Peyer's patch (tissue), 4 donors: ENCODE measurements around the gene KIF18B. TPM values are rescaled to one million over a fixed set of nuclear protein-coding genes. Genes with fewer than 3 reads are reported as not detected.

Experiments used
- DNase-seq, 3 donors: peaks; one replicate each; pipeline ENCODE4 v3.0.0-alpha.2; 2017 to 2019
- H3K27ac ChIP-seq, 4 donors: fragments of 200-600 bp; sonication (generic); one replicate each; pipeline ENCODE4 v1.5.1; 2016 to 2019
- H3K27me3 ChIP-seq, 2 donors: fragments of 200-600 bp; sonication (generic); one replicate each; pipeline ENCODE4 v1.5.1; 2019
- H3K36me3 ChIP-seq, 3 donors: fragments of 200-600 bp; sonication (generic); one replicate each; pipeline ENCODE4 v1.5.1; 2016 to 2019
- H3K4me1 ChIP-seq, 4 donors: fragments of 200-600 bp; sonication (generic); one replicate each; pipeline ENCODE4 v1.5.1; 2016 to 2019
- H3K4me3 ChIP-seq, 4 donors: fragments of 200-600 bp; sonication (generic); 1 replicate in 3 of 4; 2 replicates in 1 of 4; pipeline ENCODE4 v1.5.1; 2016 to 2019; ENCODE audit warnings: mild to moderate bottlenecking in 1 of 4
- H3K9me3 ChIP-seq, 4 donors: fragments of 200-600 bp; sonication (generic); one replicate each; pipeline ENCODE4 v1.5.1; 2016 to 2019; ENCODE audit warnings: mild to moderate bottlenecking in 1 of 4
- POLR2A ChIP-seq, 2 donors: fragments of 450-650 bp; IDR thresholded peaks; one replicate each; pipeline ENCODE4 v1.5.1; 2017; ENCODE audit warnings: antibody characterized with exemption in 2 of 2, mild to moderate bottlenecking in 2 of 2, moderate library complexity in 2 of 2
- total RNA-seq, 4 donors: library from RNA; depleted of rRNA; stranded (reverse); fragments of >200 nt; gene quantifications; one replicate each; pipeline ENCODE4 v1.1.0, GENCODE V29; 2016
- TF ChIP-seq, protein P1 (sequence below), 6 experiments: fragments of 450-650 bp in 4 of 6; fragments of 200-600 bp in 2 of 6; sonication (generic) in 1 of 6; IDR thresholded peaks; one replicate each; pipeline ENCODE4 v1.5.1; 2017 to 2019; ENCODE audit warnings: antibody characterized with exemption in 6 of 6, mild to moderate bottlenecking in 3 of 6, moderate library complexity in 1 of 6

The KIF18B gene
- total RNA-seq, 4 donors from 2014 or later, result 3.4 to 40.4 (median 6.8) TPM

DNA sequence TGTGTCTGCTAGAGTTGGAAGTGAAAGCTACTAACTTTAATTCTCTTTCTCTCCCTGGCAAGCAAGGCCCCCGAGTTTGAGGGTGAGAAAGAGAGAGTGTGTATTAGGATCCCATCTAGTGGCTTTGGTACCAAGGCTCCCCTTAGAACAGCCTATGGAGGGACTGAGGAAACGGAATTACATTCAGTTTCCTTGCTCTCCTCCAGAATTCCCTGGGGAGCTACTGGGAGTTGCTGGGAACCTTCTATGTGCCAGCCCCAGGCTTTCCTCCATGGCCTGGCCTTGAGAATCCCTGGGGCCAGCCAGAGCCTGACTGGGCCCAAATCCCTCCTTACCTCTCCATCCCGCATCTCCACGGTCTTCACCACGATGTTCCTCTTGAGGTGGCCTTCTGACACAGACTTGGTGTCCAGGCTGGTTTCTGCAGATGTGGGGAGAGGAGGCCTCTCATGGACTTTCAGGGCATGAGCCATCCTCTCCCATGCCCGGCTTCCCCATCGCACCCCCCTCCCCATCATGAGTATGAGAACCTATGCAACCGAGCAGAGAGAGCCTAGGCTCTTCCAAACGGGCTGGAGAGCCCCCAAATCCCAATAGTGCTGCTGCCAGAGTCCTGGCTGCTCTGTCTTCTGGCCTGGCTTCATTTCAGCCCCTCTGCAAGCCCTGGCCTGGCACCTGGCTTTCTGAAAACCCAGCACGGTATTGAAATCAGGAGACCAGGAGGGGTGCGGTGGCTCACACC lies 39.7 kb downstream of the KIF18B start:
- Histone ChIP-seq H3K4me3 (no peak overlapping the region), H3K27ac (no peak overlapping the region), H3K4me1 (peaks cover 0 to 15% (median 7%) of the 10 kb centered on the region in 4 donors), H3K27me3 (no peaks in the 10 kb centered on the region), H3K36me3 (no peaks in the 10 kb centered on the region), H3K9me3 (no peaks in the 10 kb centered on the region)
- DNase-seq, result no peak
- TF ChIP-seq, protein P1, sequence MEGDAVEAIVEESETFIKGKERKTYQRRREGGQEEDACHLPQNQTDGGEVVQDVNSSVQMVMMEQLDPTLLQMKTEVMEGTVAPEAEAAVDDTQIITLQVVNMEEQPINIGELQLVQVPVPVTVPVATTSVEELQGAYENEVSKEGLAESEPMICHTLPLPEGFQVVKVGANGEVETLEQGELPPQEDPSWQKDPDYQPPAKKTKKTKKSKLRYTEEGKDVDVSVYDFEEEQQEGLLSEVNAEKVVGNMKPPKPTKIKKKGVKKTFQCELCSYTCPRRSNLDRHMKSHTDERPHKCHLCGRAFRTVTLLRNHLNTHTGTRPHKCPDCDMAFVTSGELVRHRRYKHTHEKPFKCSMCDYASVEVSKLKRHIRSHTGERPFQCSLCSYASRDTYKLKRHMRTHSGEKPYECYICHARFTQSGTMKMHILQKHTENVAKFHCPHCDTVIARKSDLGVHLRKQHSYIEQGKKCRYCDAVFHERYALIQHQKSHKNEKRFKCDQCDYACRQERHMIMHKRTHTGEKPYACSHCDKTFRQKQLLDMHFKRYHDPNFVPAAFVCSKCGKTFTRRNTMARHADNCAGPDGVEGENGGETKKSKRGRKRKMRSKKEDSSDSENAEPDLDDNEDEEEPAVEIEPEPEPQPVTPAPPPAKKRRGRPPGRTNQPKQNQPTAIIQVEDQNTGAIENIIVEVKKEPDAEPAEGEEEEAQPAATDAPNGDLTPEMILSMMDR (IDR thresholded peaks at IDR 0.05), result no peak
- TF ChIP-seq POLR2A (IDR thresholded peaks at IDR 0.05), result no peak

GRCh38 chr17:44906763-44907728 lies 40.5 kb downstream of the KIF18B start:
- Histone ChIP-seq H3K4me1 (peaks cover 0 to 15% (median 7%) of the 10 kb centered on the region in 4 donors), H3K27ac (no peak overlapping the region), H3K36me3 (no peaks in the 10 kb centered on the region), H3K4me3 (no peak overlapping the region), H3K27me3 (no peaks in the 10 kb centered on the region), H3K9me3 (no peaks in the 10 kb centered on the region)
- TF ChIP-seq, protein P1 (IDR thresholded peaks at IDR 0.05), result no peak
- TF ChIP-seq POLR2A (IDR thresholded peaks at IDR 0.05), result no peak
- DNase-seq, result no peak

- H3K27ac ChIP-seq, result peak overlapping the region in 3 of 4 donors; percentile 25 to 81 (median 73)
- DNase-seq, result peak in 1 of 3 donors; percentile 45
- H3K4me3 ChIP-seq, result no peak overlapping the region
- H3K36me3 ChIP-seq, result no peaks in the 10 kb centered on the region
- TF ChIP-seq POLR2A (IDR thresholded peaks at IDR 0.05), result no peak
- TF ChIP-seq, protein P1 (IDR thresholded peaks at IDR 0.05), result no peak
- peaks cover 0 to 11% (median 4%) of the 10 kb centered on the region in 4 donors for H3K4me1 ChIP-seq
- no peaks in the 10 kb centered on the region for H3K9me3 ChIP-seq
- no peaks in the 10 kb centered on the region for H3K27me3 ChIP-seq
These were observed 41.4 kb downstream of the KIF18B start for GRCh38 chr17:44906010-44906646.

GRCh38 chr17:44905006-44906000 lies 42.3 kb downstream of the KIF18B start:
- H3K4me3 ChIP-seq, result no peak overlapping the region
- H3K36me3 ChIP-seq, result no peaks in the 10 kb centered on the region
- no peaks in the 10 kb centered on the region for H3K9me3 ChIP-seq
- peak in 2 of 3 donors; percentile 79 to 83 for DNase-seq
- peak overlapping the region in 3 of 4 donors; percentile 36 to 81 (median 73) for H3K27ac ChIP-seq
- H3K4me1 ChIP-seq, result peaks cover 0 to 11% (median 5%) of the 10 kb centered on the region in 4 donors
- H3K27me3 ChIP-seq, result no peaks in the 10 kb centered on the region
- TF ChIP-seq, protein P1 (IDR thresholded peaks at IDR 0.05), result no peak
- peak; percentile 22 to 35 for TF ChIP-seq POLR2A (IDR thresholded peaks at IDR 0.05)
